NCI-H1105 treated with DMSO at 0.1 percent for 48 hours (cell line): Measurements from ENCODE around the gene PLSCR2.
A peak's percentile ranks its signal among the peaks of the same experiment; 100 is the strongest.
"Not testable (repeated sequence)": the region's sequence is repeated elsewhere in the genome, so short reads cannot be mapped to it uniquely, and the experiment has no call there.

Source experiments
- DNase-seq: peaks from one replicate; lab custom pipeline; 2025; lab: John Stamatoyannopoulos, UW

The PLSCR2 gene, protein sequence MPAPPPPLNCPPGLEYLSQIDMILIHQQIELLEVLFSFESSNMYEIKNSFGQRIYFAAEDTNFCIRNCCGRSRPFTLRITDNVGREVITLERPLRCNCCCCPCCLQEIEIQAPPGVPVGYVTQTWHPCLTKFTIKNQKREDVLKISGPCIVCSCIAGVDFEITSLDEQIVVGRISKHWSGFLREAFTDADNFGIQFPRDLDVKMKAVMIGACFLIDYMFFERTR

DNA sequence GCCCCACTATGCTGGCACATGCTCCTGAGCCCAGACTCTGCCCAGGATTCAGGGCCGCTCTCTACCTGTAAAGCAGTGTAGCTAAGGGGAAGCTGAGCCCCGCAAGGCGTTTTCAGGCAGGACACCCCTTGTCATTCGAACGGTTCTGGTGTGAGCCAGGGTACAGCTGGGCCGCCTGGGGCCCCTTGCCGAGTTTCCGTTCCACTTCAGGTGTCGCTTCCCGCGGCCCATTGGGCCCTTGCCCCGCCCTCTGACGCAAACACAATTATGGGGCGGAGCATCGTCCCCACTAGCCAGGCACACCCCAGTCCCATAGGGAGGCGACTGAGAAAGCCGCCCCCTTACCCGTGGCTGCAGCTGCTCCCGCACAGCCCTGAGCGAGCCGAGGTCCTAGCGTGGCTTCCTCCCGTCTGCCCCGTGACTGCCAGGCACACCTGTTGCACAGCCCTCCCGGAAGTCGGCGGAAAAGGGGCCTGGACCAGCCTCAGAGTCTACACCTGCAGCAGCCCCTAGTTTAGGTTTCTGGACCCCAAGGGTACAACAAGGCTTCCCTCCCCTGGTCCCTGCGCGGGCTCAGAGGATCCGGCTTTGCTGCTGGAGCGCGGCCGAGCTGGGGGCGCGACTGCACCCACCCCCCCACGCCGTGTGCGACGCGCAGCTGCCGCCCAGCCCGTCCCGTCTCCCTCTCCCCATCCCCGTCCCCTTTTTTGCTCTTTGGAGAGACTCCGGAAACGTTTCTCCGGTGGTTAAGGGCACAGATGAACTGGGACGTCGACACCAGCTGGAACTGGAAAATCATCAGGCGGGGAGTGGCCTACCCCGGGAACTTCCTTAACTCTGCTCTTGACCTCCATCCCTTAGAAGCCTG is at the start of gene PLSCR2:
Gene PLSCR2, minus strand, starts transcription at position 412 of the 868 bp plus-strand sequence. CDS start 9,657 bp downstream, outside the sequence.
- peak; percentile 43 for DNase-seq

GRCh38 chr3:146517684-146518435 is 48.5 kb upstream of the PLSCR2 start:
- DNase-seq, result no peak

DNA sequence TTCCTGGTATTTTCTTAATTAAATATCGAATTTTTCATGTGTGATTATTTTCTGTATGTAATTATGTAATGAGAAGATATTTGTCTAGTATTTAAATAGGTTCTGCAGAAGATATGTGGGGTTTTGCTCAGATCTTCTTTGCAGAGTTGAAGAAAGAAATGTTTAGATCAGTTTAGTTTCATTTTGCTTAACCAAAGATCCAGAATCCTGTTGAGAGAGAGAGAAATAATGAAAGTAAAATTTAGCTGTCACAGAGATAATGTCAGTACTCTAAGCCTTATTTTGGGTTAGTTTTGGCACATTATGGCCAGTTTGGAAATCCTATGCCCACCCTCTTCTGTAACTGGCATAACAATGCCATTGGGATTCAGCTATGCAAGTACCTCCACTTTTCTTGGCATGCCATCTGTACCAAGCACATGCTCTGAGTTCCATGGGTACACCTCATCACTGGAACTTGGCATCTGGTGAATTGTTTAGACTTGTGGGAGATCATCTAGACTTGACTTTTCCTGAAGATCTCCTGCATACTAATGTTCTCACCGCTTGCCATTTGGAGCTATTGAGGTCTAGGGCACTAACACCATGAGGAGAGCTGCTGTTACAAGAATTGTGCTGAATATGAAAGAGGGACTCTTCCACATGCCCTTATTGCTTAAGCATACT is 44.2 kb upstream of the PLSCR2 start:
- DNase-seq, result no peak

GRCh38 chr3:146511402-146512134 is 42.2 kb upstream of the PLSCR2 start:
- no peak for DNase-seq

GRCh38 chr3:146507331-146508120 is 38.2 kb upstream of the PLSCR2 start:
- DNase-seq, result no peak

DNA sequence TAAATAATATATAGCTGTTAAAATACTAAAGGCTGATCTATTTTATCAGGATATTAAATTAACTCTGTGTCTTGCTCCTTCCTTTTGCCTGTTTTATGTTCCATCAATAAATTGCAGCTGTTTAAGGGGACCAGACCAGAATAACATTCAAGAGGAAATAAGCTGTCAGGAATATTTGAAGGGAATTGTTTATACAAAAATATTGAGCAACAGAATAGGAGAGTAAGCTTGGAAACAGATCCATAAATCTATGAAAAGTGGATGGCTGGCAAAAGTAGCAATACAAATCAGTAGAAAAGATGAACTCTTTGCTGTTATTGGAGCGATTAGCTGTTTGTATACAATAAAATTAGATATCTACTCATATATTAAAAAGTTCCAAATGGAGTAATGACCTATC is 36.2 kb upstream of the PLSCR2 start:
- no peak for DNase-seq

GRCh38 chr3:146504498-146505197 is 35.3 kb upstream of the PLSCR2 start:
- DNase-seq, result no peak

DNA sequence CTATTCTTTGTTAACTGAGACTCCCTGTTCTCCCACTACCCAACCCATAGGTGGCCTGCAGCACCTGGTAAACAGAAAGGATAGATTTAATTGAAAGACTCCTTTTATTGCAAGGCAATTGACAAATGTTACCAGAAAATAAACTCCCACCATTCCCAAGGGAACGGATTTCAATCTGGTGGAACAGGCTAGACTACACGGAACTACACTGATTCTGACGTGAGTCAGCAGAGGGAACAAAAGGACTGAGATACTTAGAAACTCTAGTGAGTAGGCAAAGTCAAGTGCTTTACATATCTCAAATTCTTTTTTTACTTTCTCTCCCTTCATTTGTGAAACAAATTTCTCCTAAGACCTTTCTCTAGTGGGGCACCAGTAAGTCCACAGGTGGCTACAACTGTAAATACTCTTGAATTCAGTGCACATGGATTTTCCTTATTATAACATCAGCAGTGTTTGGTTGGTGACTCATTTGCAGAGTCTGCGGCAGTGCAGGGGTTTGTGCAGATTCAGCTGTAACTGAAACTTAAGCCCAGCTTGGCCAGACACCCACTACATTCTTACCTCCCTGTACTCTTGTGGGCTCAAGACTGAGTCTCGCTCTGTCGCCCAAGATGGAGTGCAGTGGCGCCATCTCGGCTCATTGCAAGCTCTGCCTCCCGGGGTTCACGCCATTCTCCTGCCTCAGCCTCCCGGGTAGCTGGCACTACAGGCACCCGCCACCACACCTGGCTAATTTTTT is 34.3 kb upstream of the PLSCR2 start:
- no peak for DNase-seq

DNA sequence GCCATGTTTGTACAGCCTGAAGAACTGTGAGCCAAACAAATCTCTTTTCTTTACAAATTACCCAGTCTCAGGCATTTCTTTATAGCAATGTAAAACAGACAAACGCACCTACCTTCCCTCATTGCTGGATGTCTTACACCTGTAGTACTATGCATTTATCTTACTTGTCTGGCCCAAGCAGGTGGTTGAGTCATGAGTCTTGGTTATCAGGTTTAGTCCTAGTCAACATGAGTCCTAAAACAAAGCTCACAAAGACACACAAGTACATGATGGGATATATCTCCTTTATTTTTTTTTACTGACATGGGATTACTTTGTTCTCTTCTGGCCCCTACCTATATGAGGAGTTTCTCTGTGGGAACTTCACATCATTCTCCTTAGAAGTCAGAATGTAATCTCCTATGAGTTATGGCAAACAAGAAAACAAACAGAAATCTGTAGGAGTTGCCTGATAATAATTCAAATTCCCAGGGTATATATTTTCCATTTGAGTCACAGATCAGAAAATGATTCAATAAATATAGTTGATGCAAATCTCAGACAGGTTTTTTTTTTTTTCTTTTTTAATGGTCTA is 33.6 kb upstream of the PLSCR2 start:
- no peak for DNase-seq

DNA sequence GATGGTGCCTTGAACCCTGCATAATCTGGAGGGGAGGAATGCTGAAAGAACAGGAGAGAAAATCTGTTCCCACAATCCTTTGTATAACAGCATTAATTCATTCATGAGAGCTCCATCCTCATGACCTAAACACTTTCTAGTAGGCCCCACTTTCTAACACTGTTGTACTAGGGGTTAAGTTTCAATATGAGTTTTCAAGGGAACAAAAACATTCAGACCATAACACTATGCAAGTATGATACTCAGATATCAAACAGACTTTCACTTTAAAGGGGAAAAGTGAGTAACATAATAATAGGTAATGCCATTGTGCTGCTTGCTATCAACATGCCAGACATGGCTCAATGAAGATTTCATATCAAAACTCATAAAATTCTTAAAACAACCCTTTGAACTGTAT is 32.4 kb upstream of the PLSCR2 start:
- DNase-seq, result no peak

DNA sequence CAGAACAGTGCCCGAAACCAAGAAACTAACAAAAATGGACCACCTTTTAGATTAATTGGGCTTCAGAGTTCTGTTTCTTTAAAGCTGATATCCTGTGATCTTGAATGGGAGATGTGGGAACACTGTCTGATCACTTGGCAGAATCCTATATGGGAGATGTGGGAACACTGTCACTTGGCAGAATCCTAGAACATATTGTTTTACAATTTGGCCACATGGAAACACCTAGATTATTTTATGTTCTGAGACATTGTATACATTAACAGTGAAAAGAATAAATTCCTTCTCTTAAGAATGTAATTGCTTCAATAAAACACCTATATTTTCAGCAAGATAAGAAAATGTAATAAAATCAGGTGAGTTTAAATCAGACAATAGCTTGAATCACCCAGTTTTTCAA is 30.3 kb upstream of the PLSCR2 start:
- DNase-seq, result no peak

- no peak for DNase-seq
These were observed 28.8 kb upstream of the PLSCR2 start for GRCh38 chr3:146498002-146498736.

DNA sequence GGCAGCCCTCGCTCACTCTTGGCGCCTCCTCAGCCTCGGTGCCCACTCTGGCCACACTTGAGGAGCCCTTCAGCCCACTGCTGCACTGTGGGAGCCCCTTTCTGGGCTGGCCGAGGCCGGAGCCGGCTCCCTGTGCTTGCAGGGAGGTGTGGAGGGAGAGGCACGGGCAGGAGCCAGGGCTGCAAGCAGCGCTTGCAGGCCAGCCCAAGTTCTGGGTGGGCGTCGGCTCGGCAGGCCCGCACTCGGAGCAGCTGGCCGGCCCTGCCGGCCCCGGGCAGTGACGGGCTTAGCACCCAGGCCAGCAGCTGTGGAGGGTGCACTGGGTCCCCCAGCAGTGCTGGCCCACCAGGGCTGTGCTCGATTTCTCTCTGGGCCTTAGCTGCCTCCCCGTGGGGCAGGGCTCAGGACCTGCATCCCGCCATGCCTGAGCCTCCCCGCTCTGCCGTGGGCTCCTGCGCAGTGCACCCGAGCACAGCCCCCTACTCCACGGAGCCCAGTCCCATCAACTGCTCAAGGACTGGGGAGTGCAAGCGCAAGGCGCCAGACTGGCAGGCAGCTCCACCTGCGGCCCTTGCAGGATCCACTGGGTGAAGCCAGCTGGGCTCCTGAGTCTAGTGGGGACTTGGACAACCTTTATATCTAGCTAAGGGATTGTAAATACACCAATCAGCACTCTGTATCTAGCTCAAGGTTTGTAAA is 27.9 kb upstream of the PLSCR2 start:
- DNase-seq, result not testable (repeated sequence)

GRCh38 chr3:146496726-146497125 is 27.4 kb upstream of the PLSCR2 start:
- no peak for DNase-seq

DNA sequence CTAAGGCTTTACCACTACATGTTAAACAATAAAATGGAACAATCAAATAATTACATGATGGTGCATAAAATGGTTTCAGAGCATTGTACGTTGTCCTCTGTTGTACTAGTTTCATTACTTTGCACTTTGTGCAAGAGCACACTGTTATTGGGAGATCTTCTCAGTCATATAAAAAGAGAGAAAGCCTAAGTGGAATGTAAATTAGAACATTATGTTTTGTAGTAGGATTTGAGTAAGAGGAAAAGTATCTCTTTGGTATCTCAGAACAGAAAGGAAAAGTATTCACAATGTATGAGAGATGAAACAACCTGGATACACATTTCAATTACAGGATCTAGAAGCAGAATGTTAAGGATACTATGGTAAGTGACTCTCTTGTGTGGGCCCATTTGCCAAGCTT is 26.9 kb upstream of the PLSCR2 start:
- no peak for DNase-seq

- no peak for DNase-seq
These were observed 24.4 kb upstream of the PLSCR2 start for GRCh38 chr3:146493761-146494160.

DNA sequence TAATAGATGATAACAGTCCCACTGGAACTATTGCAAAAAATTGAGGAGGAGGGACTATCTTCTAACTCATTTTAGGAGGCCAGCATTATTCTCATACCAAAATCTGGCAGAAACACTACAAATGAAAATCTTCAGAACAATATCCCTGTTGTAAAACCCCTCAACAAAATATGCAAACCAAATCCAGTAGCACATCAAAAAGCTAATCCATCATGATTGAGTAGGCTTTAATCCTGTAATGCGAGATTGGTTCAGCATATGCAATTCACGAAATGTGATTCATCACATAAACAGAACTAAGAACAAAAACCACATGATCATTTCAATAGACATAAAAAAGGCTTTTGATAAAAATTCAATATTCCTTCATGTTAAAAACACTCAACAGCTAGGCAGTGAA is 23.9 kb upstream of the PLSCR2 start:
- no peak for DNase-seq

DNA sequence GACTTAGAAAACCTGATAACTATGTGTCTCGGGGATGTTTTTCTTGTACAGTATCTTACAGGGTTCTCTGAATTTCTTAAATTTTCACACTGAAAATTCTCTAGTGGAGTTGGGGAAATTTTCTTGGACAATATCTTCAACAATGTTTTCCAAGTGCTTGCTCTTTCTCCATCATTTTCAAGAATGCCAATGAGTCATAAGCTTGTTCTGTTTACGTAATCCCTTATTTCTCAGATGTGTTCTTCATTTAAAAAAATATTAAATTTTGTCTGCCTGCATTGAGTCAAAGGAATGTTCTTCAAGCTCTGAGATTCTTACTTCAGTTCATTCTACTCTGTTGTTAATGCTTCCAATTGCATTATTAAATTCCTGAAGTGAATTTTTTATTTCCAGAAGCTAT is 21.9 kb upstream of the PLSCR2 start:
- DNase-seq, result no peak
